H9 (cell line): ENCODE results near the gene DENND6B. TPM values are rescaled to one million over a fixed set of nuclear protein-coding genes. Genes with fewer than 3 reads are reported as not detected.

Experiments
- DNase-seq: peaks from one replicate; pipeline ENCODE4 v3.0.0-alpha.2; 2017
- H2AFZ ChIP-seq: one replicate; pipeline ENCODE4 v1.6.1; 2013; ENCODE audit warnings: mild to moderate bottlenecking, low read length, control low read depth, moderate library complexity
- H2AK5ac ChIP-seq: 2 replicates; pipeline ENCODE4 v1.6.1; 2013; ENCODE audit warnings: low read length, control low read depth, mixed read lengths; ENCODE audit not compliant: insufficient read length
- H2BK120ac ChIP-seq: one replicate; pipeline ENCODE4 v1.6.1; 2013; ENCODE audit warnings: low read depth, mild to moderate bottlenecking, low read length, control low read depth, inconsistent platforms; ENCODE audit not compliant: poor library complexity, severe bottlenecking
- H2BK12ac ChIP-seq: 2 replicates; pipeline ENCODE4 v1.6.1; 2013; ENCODE audit warnings: low read length, control low read depth, mixed read lengths, low read depth; ENCODE audit not compliant: insufficient read length
- H2BK15ac ChIP-seq: 2 replicates; pipeline ENCODE4 v1.6.1; 2013; ENCODE audit warnings: low read depth, low read length, control low read depth
- H2BK20ac ChIP-seq: one replicate; pipeline ENCODE4 v1.6.1; 2013; ENCODE audit warnings: low read depth, mild to moderate bottlenecking, low read length, control low read depth, inconsistent platforms; ENCODE audit not compliant: poor library complexity, severe bottlenecking
- H2BK5ac ChIP-seq: 2 replicates; pipeline ENCODE4 v1.6.1; 2013; ENCODE audit warnings: low read length, control low read depth, mixed read lengths; ENCODE audit not compliant: insufficient read length
- H3K14ac ChIP-seq: 2 replicates; pipeline ENCODE4 v1.6.1; 2013; ENCODE audit warnings: low read length, control low read depth; ENCODE audit not compliant: insufficient read depth
- H3K18ac ChIP-seq: 2 replicates; pipeline ENCODE4 v1.6.1; 2013; ENCODE audit warnings: low read depth, mild to moderate bottlenecking, mixed read lengths, low read length, control low read depth; ENCODE audit not compliant: insufficient read length
- H3K23ac ChIP-seq: 2 replicates; pipeline ENCODE4 v1.6.1; 2013; ENCODE audit warnings: low read length, control low read depth, mixed read lengths, low read depth; ENCODE audit not compliant: insufficient read length
- H3K23me2 ChIP-seq: 2 replicates; pipeline ENCODE4 v1.6.1; 2013; ENCODE audit warnings: low read depth, mild to moderate bottlenecking, mixed read lengths, low read length, control low read depth; ENCODE audit not compliant: insufficient read length, poor library complexity, severe bottlenecking
- H3K27ac ChIP-seq: 2 replicates; pipeline ENCODE4 v1.5.1; 2013; ENCODE audit warnings: low read length, control low read depth, mixed read lengths, low read depth; ENCODE audit not compliant: insufficient read length
- H3K27me3 ChIP-seq: 2 replicates; pipeline ENCODE4 v1.6.1; 2013; ENCODE audit warnings: low read length, control low read depth, inconsistent platforms; ENCODE audit not compliant: insufficient read depth
- H3K4ac ChIP-seq: 2 replicates; pipeline ENCODE4 v1.6.1; 2013; ENCODE audit warnings: low read depth, mild to moderate bottlenecking, control low read depth, inconsistent platforms, low read length, moderate library complexity
- H3K4me1 ChIP-seq: 2 replicates; pipeline ENCODE4 v1.6.1; 2013; ENCODE audit warnings: low read length, control low read depth, inconsistent platforms; ENCODE audit not compliant: insufficient read depth
- H3K4me2 ChIP-seq: 2 replicates; pipeline ENCODE4 v1.6.1; 2013; ENCODE audit warnings: low read length, control low read depth, mixed read lengths; ENCODE audit not compliant: insufficient read length, insufficient read depth
- H3K56ac ChIP-seq: 2 replicates; pipeline ENCODE4 v1.6.1; 2013; ENCODE audit warnings: low read depth, mild to moderate bottlenecking, mixed read lengths, low read length, control low read depth; ENCODE audit not compliant: insufficient read length
- H3K79me1 ChIP-seq: 2 replicates; pipeline ENCODE4 v1.6.1; 2013; ENCODE audit warnings: low read depth, mild to moderate bottlenecking, moderate library complexity, low read length, control low read depth, inconsistent platforms; ENCODE audit not compliant: insufficient read depth, poor library complexity, severe bottlenecking
- H3K79me2 ChIP-seq: 2 replicates; pipeline ENCODE4 v1.6.1; 2013; ENCODE audit warnings: low read length, control low read depth, inconsistent platforms; ENCODE audit not compliant: insufficient read depth
- H3K9ac ChIP-seq: 2 replicates; pipeline ENCODE4 v1.6.1; 2013; ENCODE audit warnings: low read length, control low read depth, mixed read lengths; ENCODE audit not compliant: insufficient read length; ENCODE audit errors: extremely low read depth
- H3K9me3 ChIP-seq: one replicate; pipeline ENCODE4 v1.6.1; 2013; ENCODE audit warnings: low read depth, low read length, inconsistent platforms; ENCODE audit not compliant: control insufficient read depth
- H3T11ph ChIP-seq: one replicate; pipeline ENCODE4 v1.6.1; 2013; ENCODE audit warnings: mild to moderate bottlenecking, low read length, control low read depth, inconsistent platforms
- H4K20me1 ChIP-seq: one replicate; pipeline ENCODE4 v1.6.1; 2013; ENCODE audit not compliant: control insufficient read depth, insufficient read length, insufficient read depth
- H4K5ac ChIP-seq: 2 replicates; pipeline ENCODE4 v1.6.1; 2013; ENCODE audit warnings: low read depth, mild to moderate bottlenecking, mixed read lengths, low read length, control low read depth; ENCODE audit not compliant: insufficient read length
- H4K8ac ChIP-seq: replicated peaks from 2 replicates; pipeline ENCODE4 v1.6.1; 2013; ENCODE audit warnings: low read length, control low read depth, mixed read lengths, low read depth; ENCODE audit not compliant: insufficient read length
- H4K91ac ChIP-seq: 2 replicates; pipeline ENCODE4 v1.6.1; 2013; ENCODE audit warnings: low read depth, mild to moderate bottlenecking, moderate library complexity, mixed read lengths, low read length, control low read depth; ENCODE audit not compliant: insufficient read length
- H3K27ac Mint-ChIP-seq, 3 experiments: 2 replicates in 2 of 3; 3 replicates in 1 of 3; pipeline ENCODE4 v1.8.0; 2020 to 2021; ENCODE audit warnings: mixed read lengths in 3 of 3, mild to moderate bottlenecking in 1 of 3, moderate library complexity in 1 of 3
- H3K27me3 Mint-ChIP-seq: 2 replicates; pipeline ENCODE4 v1.8.0; 2021; ENCODE audit warnings: low read depth, mild to moderate bottlenecking, moderate library complexity, mixed read lengths
- H3K36me3 Mint-ChIP-seq, 3 experiments: 2 replicates in 2 of 3; 3 replicates in 1 of 3; pipeline ENCODE4 v1.8.0; 2020 to 2021; ENCODE audit warnings: low read depth in 3 of 3, mixed read lengths in 3 of 3; ENCODE audit not compliant: insufficient read depth in 1 of 3
- H3K4me1 Mint-ChIP-seq, 2 experiments: 2 replicates each; pipeline ENCODE4 v1.8.0; 2020; ENCODE audit warnings: mixed read lengths in 2 of 2
- H3K4me3 Mint-ChIP-seq, 2 experiments: 2 replicates in 1 of 2; 3 replicates in 1 of 2; pipeline ENCODE4 v1.8.0; 2020 to 2021; ENCODE audit warnings: mild to moderate bottlenecking in 2 of 2, mixed read lengths in 2 of 2, moderate library complexity in 1 of 2
- H3K9me3 Mint-ChIP-seq, 2 experiments: 2 replicates in 1 of 2; 3 replicates in 1 of 2; pipeline ENCODE4 v1.8.0; 2020; ENCODE audit warnings: mild to moderate bottlenecking in 2 of 2, mixed read lengths in 2 of 2, moderate library complexity in 1 of 2
- WGBS: extraction: QIAGEN DNeasy Blood & Tissue Kit; methylation state at CpG from one replicate; pipeline ENCODE4 v1.1.7; 2013; ENCODE audit warnings: missing lambda C conversion rate, low lambda C conversion rate, mixed read lengths; ENCODE audit not compliant: insufficient read length; ENCODE audit errors: extremely low coverage; 5-methylcytosine and 5-hydroxymethylcytosine counted together
- total RNA-seq: library from RNA; stranded (reverse); gene quantifications from 2 replicates; pipeline ENCODE4 v1.2.1, GENCODE V29; 2021
- TF ChIP-seq, protein P1 (sequence below): fragments of 200-600 bp; sonication (generic); conservative IDR thresholded peaks from 3 replicates; pipeline ENCODE4 v1.8.0; 2021; ENCODE audit warnings: antibody characterized with exemption, mild to moderate bottlenecking

Gene DENND6B
- total RNA-seq, 1 experiment from 2014 or later = 1.5 TPM

DNA sequence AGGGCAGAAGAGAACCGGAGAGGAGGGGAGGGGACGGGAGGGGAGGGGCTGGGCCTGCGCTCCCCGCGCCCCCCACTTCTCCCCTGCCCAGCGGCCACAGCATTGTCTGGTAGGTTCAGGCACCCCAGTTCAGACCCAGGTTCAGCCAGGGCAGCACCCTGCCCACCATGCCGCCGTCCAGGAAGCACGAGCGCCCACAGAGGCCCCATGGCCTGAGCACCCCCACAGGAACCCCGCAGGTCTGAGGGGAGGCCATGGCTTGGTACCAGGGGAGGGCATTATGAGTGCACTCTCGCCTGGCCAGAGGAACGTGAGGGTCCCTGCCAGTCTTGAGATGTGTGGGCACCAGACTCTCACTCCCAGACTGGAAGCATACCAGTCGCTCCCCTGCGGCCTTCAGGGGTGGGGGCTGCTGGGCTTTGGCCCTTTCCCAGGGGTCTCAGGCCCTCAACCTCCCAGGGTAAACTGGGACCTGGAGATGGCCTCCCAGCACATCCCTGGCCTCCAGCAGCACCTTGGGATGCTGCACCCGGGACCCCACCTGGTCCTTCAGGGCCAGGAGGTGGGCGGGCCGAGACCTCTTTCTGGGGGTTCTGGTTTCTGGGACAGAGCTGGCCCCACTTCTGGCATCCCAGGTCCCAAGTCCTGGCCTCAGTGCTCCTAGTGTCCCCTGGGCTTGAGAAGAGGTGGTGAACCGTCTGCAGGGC, 18.8 kb downstream of the DENND6B start:
- H3K27ac Mint-ChIP-seq = no peak overlapping the region
- WGBS = no CpG with 5 or more reads among the region's 19 CpGs

More for the DNA sequence above, 18.8 kb downstream of the DENND6B start:
- Histone ChIP-seq H4K8ac (no peak overlapping the region), H2BK12ac (no peak overlapping the region), H3K23me2 (peaks cover 5% of the 10 kb centered on the region), H3K27ac (no peak overlapping the region), H3T11ph (no peak overlapping the region), H3K18ac (no peak overlapping the region), H3K23ac (no peak overlapping the region), H4K5ac (no peak overlapping the region), H3K79me2 (no peaks in the 10 kb centered on the region), H2AK5ac (no peak overlapping the region), H4K91ac (no peak overlapping the region), H3K4me1 (no peaks in the 10 kb centered on the region; the same call in 1 of the 2 replicates), H3K9me3 (no peaks in the 10 kb centered on the region), H2BK20ac (no peak overlapping the region), H4K20me1 (no peaks in the 10 kb centered on the region), H2BK5ac (no peak overlapping the region), H3K27me3 (no peaks in the 10 kb centered on the region), H3K14ac (no peak overlapping the region), H2BK15ac (no peak overlapping the region), H3K4me2 (no peak overlapping the region), H3K56ac (no peak overlapping the region), H3K4ac (no peak overlapping the region), H3K79me1 (no peaks in the 10 kb centered on the region), H3K9ac (no peak overlapping the region), H2BK120ac (no peak overlapping the region), H2AFZ (no peak overlapping the region)
- H3K36me3 Mint-ChIP-seq = no peaks in the 10 kb centered on the region; a peak in 1 of 7 replicates
- H3K27me3 Mint-ChIP-seq = peaks cover 4% of the 10 kb centered on the region
- TF ChIP-seq, protein P1, sequence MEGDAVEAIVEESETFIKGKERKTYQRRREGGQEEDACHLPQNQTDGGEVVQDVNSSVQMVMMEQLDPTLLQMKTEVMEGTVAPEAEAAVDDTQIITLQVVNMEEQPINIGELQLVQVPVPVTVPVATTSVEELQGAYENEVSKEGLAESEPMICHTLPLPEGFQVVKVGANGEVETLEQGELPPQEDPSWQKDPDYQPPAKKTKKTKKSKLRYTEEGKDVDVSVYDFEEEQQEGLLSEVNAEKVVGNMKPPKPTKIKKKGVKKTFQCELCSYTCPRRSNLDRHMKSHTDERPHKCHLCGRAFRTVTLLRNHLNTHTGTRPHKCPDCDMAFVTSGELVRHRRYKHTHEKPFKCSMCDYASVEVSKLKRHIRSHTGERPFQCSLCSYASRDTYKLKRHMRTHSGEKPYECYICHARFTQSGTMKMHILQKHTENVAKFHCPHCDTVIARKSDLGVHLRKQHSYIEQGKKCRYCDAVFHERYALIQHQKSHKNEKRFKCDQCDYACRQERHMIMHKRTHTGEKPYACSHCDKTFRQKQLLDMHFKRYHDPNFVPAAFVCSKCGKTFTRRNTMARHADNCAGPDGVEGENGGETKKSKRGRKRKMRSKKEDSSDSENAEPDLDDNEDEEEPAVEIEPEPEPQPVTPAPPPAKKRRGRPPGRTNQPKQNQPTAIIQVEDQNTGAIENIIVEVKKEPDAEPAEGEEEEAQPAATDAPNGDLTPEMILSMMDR = no peak
- H3K4me1 Mint-ChIP-seq = peaks cover 20 to 28% of the 10 kb centered on the region in 2 experiments
- H3K4me3 Mint-ChIP-seq = peak overlapping the region; percentile 22 to 42; a peak in 3 of 5 replicates
- no peaks in the 10 kb centered on the region for H3K9me3 Mint-ChIP-seq
- DNase-seq = no peak
